Liver (tissue), 3 donors: Measurements from ENCODE around the gene INPP5B.

ENCODE experiments used
- CTCF ChIP-seq: fragments of 150-350 bp; IDR thresholded peaks from 2 replicates; pipeline ENCODE4 v1.5.1; 2017; ENCODE audit warnings: improper control_type of control experiment, low read depth, low read length; ENCODE audit not compliant: missing input control
- GABPA ChIP-seq, 2 donors: IDR thresholded peaks in 1 of 2; conservative IDR thresholded peaks in 1 of 2; 2 replicates each; pipeline ENCODE4 v1.6.1; 2016; ENCODE audit warnings: antibody characterized with exemption in 2 of 2, mild to moderate bottlenecking in 1 of 2, moderate library complexity in 1 of 2
- MAX ChIP-seq: IDR thresholded peaks from 2 replicates; pipeline ENCODE4 v1.6.1; 2016; ENCODE audit warnings: antibody characterized with exemption
- RAD21 ChIP-seq, 2 donors: IDR thresholded peaks; 2 replicates each; pipeline ENCODE4 v1.6.1; 2016; ENCODE audit warnings: antibody characterized with exemption in 2 of 2, mild to moderate bottlenecking in 2 of 2
- REST ChIP-seq: IDR thresholded peaks from 2 replicates; pipeline ENCODE4 v1.6.1; 2016; ENCODE audit warnings: antibody characterized with exemption, mild to moderate bottlenecking
- SP1 ChIP-seq: IDR thresholded peaks from 2 replicates; pipeline ENCODE4 v1.6.1; 2018; ENCODE audit warnings: antibody characterized with exemption, mild to moderate bottlenecking
- YY1 ChIP-seq: IDR thresholded peaks from 2 replicates; pipeline ENCODE4 v1.6.1; 2016; ENCODE audit warnings: antibody characterized with exemption, mild to moderate bottlenecking
- donor health status: healthy.
- donor health status: healthy.

GRCh38 chr1:37853157-37853556, 93.7 kb downstream of the INPP5B start:
- no peak for TF ChIP-seq CTCF
- TF ChIP-seq REST: no peak
- no peak for TF ChIP-seq MAX
- no peak for TF ChIP-seq SP1
- no peak for TF ChIP-seq YY1
- TF ChIP-seq GABPA (IDR thresholded peaks at IDR 0.05 in 1 of 2, conservative IDR thresholded peaks at IDR 0.05 in 1 of 2): no peak
- TF ChIP-seq RAD21 (IDR thresholded peaks at IDR 0.05): no peak
